ENCODE data around the gene HAGHL.

Gene HAGHL

DNA sequence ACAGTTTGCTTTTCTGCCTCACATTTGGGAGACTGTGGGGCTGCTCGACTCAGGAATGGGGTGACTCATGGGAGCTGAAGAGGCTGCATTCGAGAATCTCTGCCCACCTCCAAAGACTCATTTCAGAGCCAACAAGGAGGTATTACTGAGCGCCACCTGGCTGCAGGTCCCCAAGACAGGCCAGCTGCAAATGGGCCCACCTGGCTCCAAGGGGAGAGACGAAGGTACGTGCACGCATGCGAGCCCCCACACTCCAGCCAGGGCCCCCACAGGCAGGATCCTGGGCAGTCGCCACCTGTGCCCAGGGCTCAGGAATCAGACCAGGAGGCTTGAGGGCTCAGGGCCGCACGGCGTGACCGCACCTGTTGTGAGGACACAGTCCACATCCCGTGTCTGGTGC lies 6.0 kb downstream of the HAGHL start:
- FAIRE-seq (no peak), DNase-seq (ENCODE audit: insufficient read length, low spot score) (no peak)
- TF ChIP-seq PAX5 (IDR thresholded peaks at IDR 0.05; ENCODE audit: insufficient read depth, low read length, severe bottlenecking): no peak
- no peak for TF ChIP-seq TAF1 (IDR thresholded peaks at IDR 0.05; ENCODE audit: low read depth, low read length)
- no peak for TF ChIP-seq POLR2AphosphoS5 (IDR thresholded peaks at IDR 0.05; ENCODE audit: low read depth, low read length)
- TF ChIP-seq POU2F2 (IDR thresholded peaks at IDR 0.05; ENCODE audit: low read depth, low read length): no peak
- no peak for TF ChIP-seq SPI1 (IDR thresholded peaks at IDR 0.05; ENCODE audit: low read depth, low read length)
- no peak for TF ChIP-seq POLR2A (IDR thresholded peaks at IDR 0.05; ENCODE audit: low read depth, low read length)

DNA sequence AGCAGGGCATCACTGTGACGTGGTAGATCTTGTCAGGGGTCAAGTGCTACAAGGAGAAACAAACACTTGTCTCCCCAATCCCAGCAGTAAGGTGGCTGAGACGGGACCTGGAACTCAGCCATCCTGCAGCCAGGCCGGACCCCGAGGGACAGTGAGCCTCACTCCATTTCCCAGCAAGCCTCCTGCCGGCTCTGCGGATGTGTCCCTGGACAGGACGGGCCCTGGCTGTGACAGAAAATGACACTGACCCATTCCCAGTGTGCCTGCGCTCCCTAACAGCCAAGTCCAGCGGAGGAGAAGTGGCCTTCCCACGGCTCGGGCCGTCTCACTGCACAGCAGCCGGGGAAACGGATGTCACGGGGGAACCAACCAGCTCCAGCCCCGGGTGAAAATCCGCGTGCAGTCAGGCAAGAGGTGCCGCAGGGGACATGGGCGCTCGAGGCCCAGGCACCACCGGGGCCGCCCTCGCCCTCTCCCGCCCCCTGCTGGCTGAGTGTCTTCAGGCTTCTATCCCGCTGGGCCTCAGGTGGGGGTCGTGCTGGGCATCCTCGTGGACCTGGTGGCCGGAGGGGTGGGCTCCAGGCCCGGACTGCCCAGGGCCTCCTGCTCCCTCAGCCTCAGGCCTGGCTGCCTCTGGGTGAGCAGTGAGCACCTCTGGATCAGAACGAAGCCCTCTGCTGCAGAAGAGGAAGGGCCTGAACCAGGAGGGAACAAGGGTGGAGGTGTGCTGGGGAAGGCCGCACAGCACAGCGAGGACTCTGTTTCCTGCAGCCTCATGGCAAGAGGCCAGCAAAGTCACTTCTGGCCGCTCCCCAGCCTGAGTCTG lies 6.7 kb downstream of the HAGHL start:
- no peak for DNase-seq (ENCODE audit: insufficient read length, low spot score)
- TF ChIP-seq POU2F2 (IDR thresholded peaks at IDR 0.05; ENCODE audit: low read depth, low read length) (no peak), SPI1 (IDR thresholded peaks at IDR 0.05; ENCODE audit: low read depth, low read length) (no peak), PAX5 (IDR thresholded peaks at IDR 0.05; ENCODE audit: insufficient read depth, low read length, severe bottlenecking) (no peak), TAF1 (IDR thresholded peaks at IDR 0.05; ENCODE audit: low read depth, low read length) (no peak), POLR2AphosphoS5 (IDR thresholded peaks at IDR 0.05; ENCODE audit: low read depth, low read length) (no peak), POLR2A (IDR thresholded peaks at IDR 0.05; ENCODE audit: low read depth, low read length) (no peak)
- no peak for FAIRE-seq

DNA sequence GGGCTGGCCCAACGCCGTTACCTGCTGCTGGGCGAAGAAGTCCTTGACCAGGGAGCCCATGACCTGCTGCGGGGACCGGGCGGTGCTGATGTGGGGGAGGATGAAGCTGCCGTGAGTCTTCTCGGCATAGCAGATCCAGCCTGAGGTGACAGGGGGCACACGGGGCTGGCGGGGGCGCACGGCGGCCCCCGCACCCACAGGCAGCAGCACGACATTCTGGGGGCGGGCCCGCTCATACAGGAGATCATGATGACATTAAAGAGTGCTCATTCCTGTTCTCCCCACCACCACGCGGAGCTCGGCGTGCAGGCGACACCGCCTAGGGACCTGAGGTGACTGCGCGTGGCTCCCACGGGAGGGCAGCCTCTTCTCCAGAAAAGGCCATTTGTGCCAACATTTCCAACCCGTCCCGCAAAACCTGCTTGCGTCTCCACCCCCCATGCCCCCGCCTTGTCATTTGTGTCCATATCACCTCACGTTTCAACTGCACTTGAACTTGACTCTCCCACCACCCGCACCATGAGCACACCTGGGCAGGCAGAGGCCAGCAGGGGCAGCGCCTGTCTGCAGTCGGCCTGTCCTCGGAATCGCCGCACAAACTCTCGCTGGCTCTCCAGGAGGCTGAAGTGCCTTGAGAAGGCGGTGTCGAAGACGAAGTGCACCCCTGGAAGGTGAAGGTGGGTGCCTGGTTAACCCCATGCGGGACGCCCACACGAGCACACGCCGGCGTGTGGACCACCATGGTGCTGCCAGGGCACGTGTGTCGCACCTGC lies 7.5 kb downstream of the HAGHL start:
- FAIRE-seq (no peak), DNase-seq (ENCODE audit: insufficient read length, low spot score) (no peak)
- no peak for TF ChIP-seq TAF1 (IDR thresholded peaks at IDR 0.05; ENCODE audit: low read depth, low read length)
- TF ChIP-seq POU2F2 (IDR thresholded peaks at IDR 0.05; ENCODE audit: low read depth, low read length): no peak
- no peak for TF ChIP-seq PAX5 (IDR thresholded peaks at IDR 0.05; ENCODE audit: insufficient read depth, low read length, severe bottlenecking)
- TF ChIP-seq POLR2A (IDR thresholded peaks at IDR 0.05; ENCODE audit: low read depth, low read length): no peak
- TF ChIP-seq SPI1 (IDR thresholded peaks at IDR 0.05; ENCODE audit: low read depth, low read length): no peak

DNA sequence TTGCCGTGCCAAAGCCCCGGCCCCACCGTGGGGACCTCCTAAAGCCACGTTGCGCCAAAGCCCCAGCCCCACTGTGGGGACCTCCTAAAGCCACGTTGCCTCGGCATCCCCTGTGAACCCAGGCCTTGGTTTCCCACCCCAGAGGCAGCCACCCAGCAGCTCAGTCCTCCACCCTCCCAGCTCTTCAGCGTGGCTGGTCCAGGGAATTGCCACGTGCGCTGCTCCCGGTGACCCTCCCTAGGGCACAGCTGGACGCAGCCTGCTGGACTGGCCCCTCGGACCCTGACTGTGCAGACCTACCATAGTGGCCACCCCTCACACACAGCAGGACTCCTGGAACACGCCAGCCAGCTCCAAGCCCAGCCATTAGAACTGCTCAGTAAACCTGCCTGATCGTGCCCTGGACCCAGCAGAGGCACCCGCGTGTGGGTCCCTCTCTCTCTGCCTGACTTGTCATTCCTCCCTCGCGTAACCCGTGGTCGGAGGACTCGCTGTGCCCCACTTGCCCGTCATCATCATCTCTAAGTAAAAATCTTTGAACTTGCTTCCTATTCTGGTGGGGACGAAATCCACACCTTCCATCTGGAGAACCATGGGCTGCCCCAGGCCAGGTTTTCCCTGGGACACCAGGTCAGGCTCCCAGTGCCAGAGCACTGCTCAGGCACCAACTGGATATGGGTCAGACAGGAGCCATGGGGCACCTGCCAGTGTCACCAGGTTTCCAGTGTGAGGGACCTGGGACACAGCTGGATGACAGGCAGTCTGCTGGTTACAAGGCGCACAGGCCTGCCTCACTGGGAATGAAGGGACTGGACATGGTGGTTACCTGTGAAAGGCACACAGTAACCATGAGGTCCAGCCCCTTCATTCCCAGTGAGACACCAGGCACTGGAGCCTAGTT lies 8.3 kb downstream of the HAGHL start:
- no peak for TF ChIP-seq SPI1 (IDR thresholded peaks at IDR 0.05; ENCODE audit: low read depth, low read length)
- no peak for TF ChIP-seq TAF1 (IDR thresholded peaks at IDR 0.05; ENCODE audit: low read depth, low read length)
- no peak for TF ChIP-seq POLR2A (IDR thresholded peaks at IDR 0.05; ENCODE audit: low read depth, low read length)
- TF ChIP-seq POU2F2 (IDR thresholded peaks at IDR 0.05; ENCODE audit: low read depth, low read length): no peak
- no peak for TF ChIP-seq PAX5 (IDR thresholded peaks at IDR 0.05; ENCODE audit: insufficient read depth, low read length, severe bottlenecking)
- TF ChIP-seq POLR2AphosphoS5 (IDR thresholded peaks at IDR 0.05; ENCODE audit: low read depth, low read length): no peak
- no peak for FAIRE-seq
- DNase-seq (ENCODE audit: insufficient read length, low spot score): no peak

DNA sequence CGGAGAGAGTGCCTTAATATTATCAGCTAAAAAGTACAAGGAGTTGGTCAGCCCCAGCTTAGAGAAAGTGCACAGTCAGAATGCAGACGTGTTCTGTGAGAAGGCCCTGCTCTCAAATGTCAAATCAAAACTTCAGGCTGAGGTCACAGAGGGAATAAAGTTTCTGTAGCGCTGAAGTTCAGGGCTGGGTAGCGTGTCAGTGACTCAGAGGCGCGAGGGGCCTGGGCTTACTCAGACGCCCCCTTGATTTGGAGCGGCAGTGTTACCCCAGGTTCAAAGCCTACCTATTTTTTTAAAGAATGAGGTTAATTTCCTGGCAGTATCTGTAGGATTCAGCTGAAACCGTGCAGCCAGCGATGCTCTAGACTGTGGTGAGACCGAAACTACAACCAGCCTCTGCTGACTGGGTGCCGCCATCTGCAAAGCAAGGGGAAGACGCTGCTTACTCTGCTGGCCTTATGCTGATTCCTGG lies 9.1 kb downstream of the HAGHL start:
- FAIRE-seq: no peak
- TF ChIP-seq TAF1 (IDR thresholded peaks at IDR 0.05; ENCODE audit: low read depth, low read length) (no peak), PAX5 (IDR thresholded peaks at IDR 0.05; ENCODE audit: insufficient read depth, low read length, severe bottlenecking) (no peak), SPI1 (IDR thresholded peaks at IDR 0.05; ENCODE audit: low read depth, low read length) (no peak), POLR2AphosphoS5 (IDR thresholded peaks at IDR 0.05; ENCODE audit: low read depth, low read length) (no peak), POU2F2 (IDR thresholded peaks at IDR 0.05; ENCODE audit: low read depth, low read length) (no peak), POLR2A (IDR thresholded peaks at IDR 0.05; ENCODE audit: low read depth, low read length) (no peak)
- no peak for DNase-seq (ENCODE audit: insufficient read length, low spot score)

DNA sequence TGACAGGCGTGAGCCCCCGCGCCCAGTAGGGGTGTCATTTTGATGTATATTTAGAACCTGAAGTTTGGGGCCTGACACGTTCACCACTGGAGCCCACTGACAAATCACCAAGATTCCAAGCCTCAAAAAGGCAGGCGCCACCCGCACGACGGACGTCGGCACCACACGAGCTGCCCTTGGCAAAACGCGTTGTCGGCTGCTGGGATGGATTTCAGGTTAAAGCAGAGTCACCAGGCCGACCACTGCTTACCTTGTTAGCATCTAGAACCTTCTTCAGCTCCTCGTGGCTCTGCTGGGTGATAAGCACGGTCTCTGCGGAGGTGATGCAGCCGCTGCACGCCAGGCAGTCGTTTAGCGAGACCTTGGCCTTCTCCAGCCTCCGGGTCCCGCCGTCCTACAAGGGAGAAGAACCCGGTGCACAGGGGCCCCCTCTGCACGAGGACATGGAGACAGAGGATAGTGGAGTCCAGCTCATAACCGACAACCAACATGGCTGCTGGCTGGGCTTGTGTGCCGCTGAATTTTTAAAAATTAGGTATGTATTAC lies 10.1 kb downstream of the HAGHL start:
- FAIRE-seq: no peak
- TF ChIP-seq POLR2AphosphoS5 (IDR thresholded peaks at IDR 0.05; ENCODE audit: low read depth, low read length) (no peak), POU2F2 (IDR thresholded peaks at IDR 0.05; ENCODE audit: low read depth, low read length) (no peak), SPI1 (IDR thresholded peaks at IDR 0.05; ENCODE audit: low read depth, low read length) (no peak), TAF1 (IDR thresholded peaks at IDR 0.05; ENCODE audit: low read depth, low read length) (no peak), POLR2A (IDR thresholded peaks at IDR 0.05; ENCODE audit: low read depth, low read length) (no peak), PAX5 (IDR thresholded peaks at IDR 0.05; ENCODE audit: insufficient read depth, low read length, severe bottlenecking) (no peak)
- DNase-seq (ENCODE audit: insufficient read length, low spot score): no peak

DNA sequence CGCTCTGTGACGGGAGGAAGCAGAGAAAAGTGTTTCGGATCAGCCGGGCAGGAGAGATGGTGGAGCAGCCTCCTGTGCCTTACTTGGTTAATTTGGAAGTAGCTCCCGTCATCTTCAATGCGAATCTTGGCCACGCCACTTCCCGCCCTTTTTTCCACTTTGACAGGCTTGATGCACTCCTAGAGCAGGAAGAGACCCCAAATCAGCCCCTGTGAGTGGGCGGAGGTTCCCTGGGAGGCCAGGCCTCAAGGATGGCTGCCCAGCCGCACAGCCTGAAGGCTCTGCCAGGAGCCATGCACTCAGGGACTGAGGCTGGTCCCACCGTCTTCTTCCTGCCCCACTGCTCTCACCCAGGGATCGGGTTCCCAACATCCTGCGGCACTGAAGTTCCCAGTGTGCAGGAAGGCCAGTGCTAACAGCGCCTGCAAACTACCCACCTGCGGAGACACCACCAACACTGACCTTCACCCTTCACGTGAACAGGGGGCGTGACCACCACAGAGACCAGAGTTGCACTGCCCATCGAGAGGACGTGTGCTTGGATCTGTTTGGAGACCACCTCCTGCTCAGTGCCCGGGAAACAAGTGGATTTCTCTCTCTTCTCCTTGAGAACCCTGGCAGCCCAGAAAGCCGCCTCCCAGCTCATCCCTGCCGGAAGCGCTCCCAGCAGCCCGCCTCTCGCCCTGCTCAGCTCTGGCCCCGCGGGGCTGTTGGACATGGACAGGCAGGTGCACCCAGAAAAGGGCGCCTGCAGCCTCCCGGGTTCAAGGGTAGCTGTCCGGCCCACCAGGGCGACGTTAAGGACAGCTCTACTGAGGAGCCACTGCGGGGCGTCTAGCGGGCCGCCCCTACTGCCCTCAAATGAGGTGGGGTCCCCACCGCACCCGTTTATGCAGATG lies 12.9 kb downstream of the HAGHL start:
- FAIRE-seq (no peak), DNase-seq (ENCODE audit: insufficient read length, low spot score) (no peak)
- TF ChIP-seq SPI1 (IDR thresholded peaks at IDR 0.05; ENCODE audit: low read depth, low read length) (no peak), PAX5 (IDR thresholded peaks at IDR 0.05; ENCODE audit: insufficient read depth, low read length, severe bottlenecking) (no peak)

DNA sequence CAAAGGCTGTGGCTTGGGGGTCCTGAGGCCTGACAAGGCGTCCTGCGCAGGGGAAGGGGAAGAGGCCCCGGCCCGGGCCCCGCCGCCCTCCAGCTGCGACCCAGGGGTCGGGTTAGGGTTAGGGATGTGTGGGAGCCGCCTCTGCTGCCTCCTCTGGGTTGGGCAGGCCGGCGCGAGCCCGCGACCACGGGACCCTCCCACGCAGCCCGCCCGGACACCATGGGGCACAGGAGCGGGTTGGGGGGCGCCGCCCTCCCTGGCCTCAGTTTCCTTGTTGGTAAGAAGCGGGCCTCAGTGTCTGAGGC lies 13.5 kb downstream of the HAGHL start:
- TF ChIP-seq SPI1 (IDR thresholded peaks at IDR 0.05; ENCODE audit: low read depth, low read length): no peak
- TF ChIP-seq POLR2AphosphoS5 (IDR thresholded peaks at IDR 0.05; ENCODE audit: low read depth, low read length): no peak
- TF ChIP-seq POU2F2 (IDR thresholded peaks at IDR 0.05; ENCODE audit: low read depth, low read length): no peak
- no peak for TF ChIP-seq PAX5 (IDR thresholded peaks at IDR 0.05; ENCODE audit: insufficient read depth, low read length, severe bottlenecking)
- no peak for TF ChIP-seq TAF1 (IDR thresholded peaks at IDR 0.05; ENCODE audit: low read depth, low read length)
- TF ChIP-seq POLR2A (IDR thresholded peaks at IDR 0.05; ENCODE audit: low read depth, low read length): no peak
- DNase-seq (ENCODE audit: insufficient read length, low spot score): no peak
- peak; percentile 28 for FAIRE-seq

All from GM12891 (cell line).